ENCODE measurements around the gene FHOD1. TPM values are rescaled to one million over a fixed set of nuclear protein-coding genes. Genes with fewer than 3 reads are reported as not detected.
A peak's percentile ranks its signal among the peaks of the same experiment; 100 is the strongest.

Gene FHOD1
- total and polyA plus RNA-seq, 2 of the 13 experiments (the other 11 are each of a cell fraction or from before 2014, with no cell fraction given), result 20.0 to 20.8 TPM

DNA sequence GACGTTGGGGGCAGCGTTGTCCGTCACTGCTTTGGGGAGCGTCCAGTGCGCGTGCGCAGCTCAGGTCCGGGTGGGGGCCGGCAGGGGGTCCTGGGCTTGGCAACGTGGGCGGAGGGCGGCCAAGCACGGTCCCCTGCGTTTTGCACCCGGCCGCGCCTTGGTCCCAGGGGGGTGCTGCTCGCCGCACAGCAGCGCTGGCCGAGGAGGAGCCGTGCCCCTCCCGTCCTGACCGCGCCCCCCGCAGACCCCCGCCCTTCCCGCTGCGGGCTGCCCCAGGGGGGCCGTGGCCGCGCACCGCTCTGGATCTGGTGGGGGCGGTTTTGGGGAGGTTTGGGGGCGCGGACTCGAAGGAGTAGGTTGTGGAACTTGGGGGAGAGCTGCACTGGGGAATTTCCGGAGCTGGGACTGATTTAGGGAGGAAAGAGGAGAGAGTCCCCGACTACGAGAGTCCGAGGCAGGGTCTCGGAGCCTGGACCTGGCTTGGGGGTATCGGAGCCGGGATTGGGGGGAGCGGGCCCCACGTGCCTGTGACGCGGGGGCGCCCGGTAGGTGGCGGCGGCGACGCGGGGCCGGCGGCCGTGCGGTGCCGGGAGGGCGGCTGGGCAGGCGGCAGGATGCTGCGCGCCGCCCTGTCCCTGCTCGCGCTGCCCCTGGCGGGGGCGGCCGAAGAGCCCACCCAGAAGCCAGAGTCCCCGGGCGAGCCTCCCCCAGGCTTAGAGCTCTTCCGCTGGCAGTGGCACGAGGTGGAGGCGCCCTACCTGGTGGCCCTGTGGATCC is 1.3 kb upstream of the FHOD1 start, which contains the start of gene SLC9A5 (continued):
- TF ChIP-seq ZNF850 (CRISPR knock-in tag; conservative IDR thresholded peaks at IDR 0.05), result no peak
- no peak for TF ChIP-seq KLF6 (CRISPR knock-in tag; IDR thresholded peaks at IDR 0.05)
- TF ChIP-seq CEBPB (IDR thresholded peaks at IDR 0.05; ENCODE audit: borderline replicate concordance, low read depth, low read length), result no peak
- TF ChIP-seq ZNF143 (CRISPR knock-in tag; IDR thresholded peaks at IDR 0.05), result 0 out of 2 replicates have a peak, but pooled peaks have one; percentile 17
- TF ChIP-seq KLF13 (CRISPR knock-in tag; IDR thresholded peaks at IDR 0.05), result 0 out of 2 replicates have a peak, but pooled peaks have one; percentile 24
- TF ChIP-seq, protein P1, sequence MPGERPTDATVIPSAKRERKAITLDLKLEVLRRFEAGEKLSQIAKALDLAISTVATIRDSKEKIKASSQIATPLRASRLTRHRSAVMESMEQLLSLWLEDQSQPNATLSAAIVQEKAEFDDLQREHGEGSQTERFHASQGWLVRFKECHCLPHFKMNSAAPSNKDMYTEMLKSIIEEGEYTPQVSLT (CRISPR knock-in tag; IDR thresholded peaks at IDR 0.05; ENCODE audit: borderline replicate concordance, low read depth), result no peak
- no peak for TF ChIP-seq HNRNPL (IDR thresholded peaks at IDR 0.05; ENCODE audit: low read depth, low read length)
- 0 out of 2 replicates have a peak, but pooled peaks have one; percentile 43 for TF ChIP-seq ZNF543 (CRISPR knock-in tag; IDR thresholded peaks at IDR 0.05)
- TF ChIP-seq, protein P2, sequence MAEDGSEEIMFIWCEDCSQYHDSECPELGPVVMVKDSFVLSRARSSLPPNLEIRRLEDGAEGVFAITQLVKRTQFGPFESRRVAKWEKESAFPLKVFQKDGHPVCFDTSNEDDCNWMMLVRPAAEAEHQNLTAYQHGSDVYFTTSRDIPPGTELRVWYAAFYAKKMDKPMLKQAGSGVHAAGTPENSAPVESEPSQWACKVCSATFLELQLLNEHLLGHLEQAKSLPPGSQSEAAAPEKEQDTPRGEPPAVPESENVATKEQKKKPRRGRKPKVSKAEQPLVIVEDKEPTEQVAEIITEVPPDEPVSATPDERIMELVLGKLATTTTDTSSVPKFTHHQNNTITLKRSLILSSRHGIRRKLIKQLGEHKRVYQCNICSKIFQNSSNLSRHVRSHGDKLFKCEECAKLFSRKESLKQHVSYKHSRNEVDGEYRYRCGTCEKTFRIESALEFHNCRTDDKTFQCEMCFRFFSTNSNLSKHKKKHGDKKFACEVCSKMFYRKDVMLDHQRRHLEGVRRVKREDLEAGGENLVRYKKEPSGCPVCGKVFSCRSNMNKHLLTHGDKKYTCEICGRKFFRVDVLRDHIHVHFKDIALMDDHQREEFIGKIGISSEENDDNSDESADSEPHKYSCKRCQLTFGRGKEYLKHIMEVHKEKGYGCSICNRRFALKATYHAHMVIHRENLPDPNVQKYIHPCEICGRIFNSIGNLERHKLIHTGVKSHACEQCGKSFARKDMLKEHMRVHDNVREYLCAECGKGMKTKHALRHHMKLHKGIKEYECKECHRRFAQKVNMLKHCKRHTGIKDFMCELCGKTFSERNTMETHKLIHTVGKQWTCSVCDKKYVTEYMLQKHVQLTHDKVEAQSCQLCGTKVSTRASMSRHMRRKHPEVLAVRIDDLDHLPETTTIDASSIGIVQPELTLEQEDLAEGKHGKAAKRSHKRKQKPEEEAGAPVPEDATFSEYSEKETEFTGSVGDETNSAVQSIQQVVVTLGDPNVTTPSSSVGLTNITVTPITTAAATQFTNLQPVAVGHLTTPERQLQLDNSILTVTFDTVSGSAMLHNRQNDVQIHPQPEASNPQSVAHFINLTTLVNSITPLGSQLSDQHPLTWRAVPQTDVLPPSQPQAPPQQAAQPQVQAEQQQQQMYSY (CRISPR knock-in tag; IDR thresholded peaks at IDR 0.05), result no peak
- TF ChIP-seq, protein P3, sequence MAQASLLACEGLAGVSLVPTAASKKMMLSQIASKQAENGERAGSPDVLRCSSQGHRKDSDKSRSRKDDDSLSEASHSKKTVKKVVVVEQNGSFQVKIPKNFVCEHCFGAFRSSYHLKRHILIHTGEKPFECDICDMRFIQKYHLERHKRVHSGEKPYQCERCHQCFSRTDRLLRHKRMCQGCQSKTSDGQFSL (CRISPR knock-in tag; IDR thresholded peaks at IDR 0.05), result peak; percentile 72; the same call in 1 of the 2 replicates
- TF ChIP-seq ZSCAN31 (CRISPR knock-in tag; IDR thresholded peaks at IDR 0.05; ENCODE audit: low read depth), result no peak
- 0 out of 2 replicates have a peak, but pooled peaks have one; percentile 4 for TF ChIP-seq ZBTB7B (CRISPR knock-in tag; IDR thresholded peaks at IDR 0.05)
- no peak for TF ChIP-seq ZNF136 (CRISPR knock-in tag; IDR thresholded peaks at IDR 0.05; ENCODE audit: low read depth)
- TF ChIP-seq, protein P4, sequence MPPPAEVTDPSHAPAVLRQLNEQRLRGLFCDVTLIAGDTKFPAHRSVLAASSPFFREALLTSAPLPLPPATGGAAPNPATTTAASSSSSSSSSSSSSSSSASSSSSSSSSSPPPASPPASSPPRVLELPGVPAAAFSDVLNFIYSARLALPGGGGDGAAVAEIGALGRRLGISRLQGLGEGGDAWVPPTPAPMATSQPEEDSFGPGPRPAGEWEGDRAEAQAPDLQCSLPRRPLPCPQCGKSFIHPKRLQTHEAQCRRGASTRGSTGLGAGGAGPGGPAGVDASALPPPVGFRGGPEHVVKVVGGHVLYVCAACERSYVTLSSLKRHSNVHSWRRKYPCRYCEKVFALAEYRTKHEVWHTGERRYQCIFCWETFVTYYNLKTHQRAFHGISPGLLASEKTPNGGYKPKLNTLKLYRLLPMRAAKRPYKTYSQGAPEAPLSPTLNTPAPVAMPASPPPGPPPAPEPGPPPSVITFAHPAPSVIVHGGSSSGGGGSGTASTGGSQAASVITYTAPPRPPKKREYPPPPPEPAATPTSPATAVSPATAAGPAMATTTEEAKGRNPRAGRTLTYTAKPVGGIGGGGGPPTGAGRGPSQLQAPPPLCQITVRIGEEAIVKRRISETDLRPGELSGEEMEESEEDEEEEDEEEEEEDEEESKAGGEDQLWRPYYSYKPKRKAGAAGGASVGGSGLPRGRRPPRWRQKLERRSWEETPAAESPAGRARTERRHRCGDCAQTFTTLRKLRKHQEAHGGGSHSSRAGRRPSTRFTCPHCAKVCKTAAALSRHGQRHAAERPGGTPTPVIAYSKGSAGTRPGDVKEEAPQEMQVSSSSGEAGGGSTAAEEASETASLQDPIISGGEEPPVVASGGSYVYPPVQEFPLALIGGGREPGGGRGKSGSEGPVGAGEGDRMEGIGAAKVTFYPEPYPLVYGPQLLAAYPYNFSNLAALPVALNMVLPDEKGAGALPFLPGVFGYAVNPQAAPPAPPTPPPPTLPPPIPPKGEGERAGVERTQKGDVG (CRISPR knock-in tag; IDR thresholded peaks at IDR 0.05; ENCODE audit: borderline replicate concordance), result no peak
- no peak for TF ChIP-seq REXO4 (CRISPR knock-in tag; IDR thresholded peaks at IDR 0.05; ENCODE audit: borderline replicate concordance)
- TF ChIP-seq, protein P5, sequence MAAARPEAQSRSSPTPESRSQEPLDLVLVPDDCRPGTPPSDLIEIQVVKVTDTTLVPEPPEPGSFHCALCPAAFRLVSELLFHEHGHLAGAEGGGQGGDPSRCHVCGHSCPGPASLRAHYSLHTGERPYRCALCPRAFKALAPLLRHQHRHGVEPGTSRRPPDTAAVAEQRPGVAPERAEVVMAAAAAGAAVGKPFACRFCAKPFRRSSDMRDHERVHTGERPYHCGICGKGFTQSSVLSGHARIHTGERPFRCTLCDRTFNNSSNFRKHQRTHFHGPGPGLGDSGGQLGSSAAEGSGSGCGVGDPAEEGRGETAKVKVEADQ (CRISPR knock-in tag; IDR thresholded peaks at IDR 0.05; ENCODE audit: borderline replicate concordance), result peak; percentile 56; the same call in 1 of the 2 replicates
- no peak for TF ChIP-seq ZFYVE20 (CRISPR knock-in tag; IDR thresholded peaks at IDR 0.05; ENCODE audit: borderline replicate concordance, low read depth)
- TF ChIP-seq EEA1 (CRISPR knock-in tag; IDR thresholded peaks at IDR 0.05; ENCODE audit: borderline replicate concordance), result peak; percentile 16; the same call in 1 of the 2 replicates
- TF ChIP-seq CHD4 (IDR thresholded peaks at IDR 0.05; ENCODE audit: borderline replicate concordance, low read length), result no peak
